ENCODE data around the gene ZBTB32. TPM values are rescaled to one million over a fixed set of nuclear protein-coding genes. Genes with fewer than 3 reads are reported as not detected.

The ZBTB32 gene
- total RNA-seq, 1 donor from 2014 or later, result not detected

- Mint-ChIP-seq H3K9me3 (ENCODE audit: unreplicated experiment) (no peaks in the 10 kb centered on the region), H3K27ac (ENCODE audit: unreplicated experiment) (peak overlapping the region; percentile 99), H3K4me1 (ENCODE audit: unreplicated experiment) (peaks cover 40% of the 10 kb centered on the region), H3K4me3 (ENCODE audit: unreplicated experiment) (peak overlapping the region; percentile 98), H3K27me3 (ENCODE audit: unreplicated experiment) (peaks cover 20% of the 10 kb centered on the region), H3K36me3 (ENCODE audit: low read depth, unreplicated experiment) (peaks cover 11% of the 10 kb centered on the region)
- DNase-seq (ENCODE audit: low spot score), result peak; percentile 93
- TF ChIP-seq CTCF (IDR thresholded peaks at IDR 0.05; ENCODE audit: unreplicated experiment), result no peak
Observed at GRCh38 chr19:35744430-35745327, 40.3 kb downstream of the ZBTB32 start.

GRCh38 chr19:35745328-35746086 lies 41.1 kb downstream of the ZBTB32 start, which contains the start of the genes PSENEN and U2AF1L4:
Gene PSENEN, plus strand, starts transcription at chr19:35745651. Its CDS starts 280 bp downstream, at chr19:35745931.
Gene U2AF1L4, minus strand, starts transcription at chr19:35745418. Its CDS starts 27 bp downstream, at chr19:35745391.
- peaks cover 20% of the 10 kb centered on the region for H3K27me3 Mint-ChIP-seq (ENCODE audit: unreplicated experiment)
- TF ChIP-seq CTCF (IDR thresholded peaks at IDR 0.05; ENCODE audit: unreplicated experiment), result no peak
- H3K9me3 Mint-ChIP-seq (ENCODE audit: unreplicated experiment), result no peaks in the 10 kb centered on the region
- peaks cover 41% of the 10 kb centered on the region for H3K4me1 Mint-ChIP-seq (ENCODE audit: unreplicated experiment)
- DNase-seq (ENCODE audit: low spot score), result peak; percentile 93
- H3K36me3 Mint-ChIP-seq (ENCODE audit: low read depth, unreplicated experiment), result peaks cover 11% of the 10 kb centered on the region
- peak within 1 kb of the TSS; percentile 98 for H3K4me3 Mint-ChIP-seq (ENCODE audit: unreplicated experiment)
- peak within 1 kb of the TSS; percentile 99 for H3K27ac Mint-ChIP-seq (ENCODE audit: unreplicated experiment)

- Mint-ChIP-seq H3K27ac (ENCODE audit: unreplicated experiment) (peak overlapping the region; percentile 99), H3K36me3 (ENCODE audit: low read depth, unreplicated experiment) (peaks cover 11% of the 10 kb centered on the region), H3K9me3 (ENCODE audit: unreplicated experiment) (no peaks in the 10 kb centered on the region), H3K27me3 (ENCODE audit: unreplicated experiment) (peaks cover 17% of the 10 kb centered on the region), H3K4me1 (ENCODE audit: unreplicated experiment) (peaks cover 36% of the 10 kb centered on the region), H3K4me3 (ENCODE audit: unreplicated experiment) (peak overlapping the region; percentile 98)
- no peak for TF ChIP-seq CTCF (IDR thresholded peaks at IDR 0.05; ENCODE audit: unreplicated experiment)
- DNase-seq (ENCODE audit: low spot score), result no peak
Observed at GRCh38 chr19:35746087-35746462, 41.7 kb downstream of the ZBTB32 start.

DNA sequence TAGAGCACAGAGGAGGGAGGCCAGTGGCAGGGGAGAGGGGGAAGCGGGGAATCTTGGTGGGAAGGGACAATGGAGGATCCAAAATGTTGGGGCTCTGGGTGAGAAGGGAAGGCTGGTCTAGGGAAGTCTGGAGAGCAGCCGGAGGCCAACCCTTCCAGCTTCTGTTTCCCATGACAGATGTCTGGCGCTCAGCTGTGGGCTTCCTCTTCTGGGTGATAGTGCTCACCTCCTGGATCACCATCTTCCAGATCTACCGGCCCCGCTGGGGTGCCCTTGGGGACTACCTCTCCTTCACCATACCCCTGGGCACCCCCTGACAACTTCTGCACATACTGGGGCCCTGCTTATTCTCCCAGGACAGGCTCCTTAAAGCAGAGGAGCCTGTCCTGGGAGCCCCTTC lies 42.2 kb downstream of the ZBTB32 start:
- Mint-ChIP-seq H3K36me3 (ENCODE audit: low read depth, unreplicated experiment) (peaks cover 11% of the 10 kb centered on the region), H3K27me3 (ENCODE audit: unreplicated experiment) (peaks cover 17% of the 10 kb centered on the region), H3K27ac (ENCODE audit: unreplicated experiment) (peak overlapping the region; percentile 99), H3K4me1 (ENCODE audit: unreplicated experiment) (peaks cover 36% of the 10 kb centered on the region), H3K4me3 (ENCODE audit: unreplicated experiment) (peak overlapping the region; percentile 98), H3K9me3 (ENCODE audit: unreplicated experiment) (no peaks in the 10 kb centered on the region)
- TF ChIP-seq CTCF (IDR thresholded peaks at IDR 0.05; ENCODE audit: unreplicated experiment), result no peak
- DNase-seq (ENCODE audit: low spot score), result no peak
